Parathyroid adenoma (tissue), 2 donors: ENCODE results near the gene PIK3C3.
A peak's percentile ranks its signal among the peaks of the same experiment; 100 is the strongest.

Experiments
- H2AFZ ChIP-seq: fragments of 300-600 bp; sonication (generic); one replicate; pipeline ENCODE4 v1.7.0; 2017; ENCODE audit warnings: antibody characterized with exemption, mild to moderate bottlenecking
- H3K27ac ChIP-seq: fragments of 300-600 bp; sonication (generic); one replicate; pipeline ENCODE4 v1.7.0; 2017
- H3K27me3 ChIP-seq: fragments of 300-600 bp; sonication (generic); one replicate; pipeline ENCODE4 v1.7.0; 2017; ENCODE audit warnings: low read length; ENCODE audit not compliant: control insufficient read depth, insufficient read depth
- H3K36me3 ChIP-seq: fragments of 300-600 bp; sonication (generic); one replicate; pipeline ENCODE4 v1.7.0; 2017; ENCODE audit warnings: low read length; ENCODE audit not compliant: control insufficient read depth, insufficient read depth
- H3K4me1 ChIP-seq: fragments of 300-600 bp; sonication (generic); one replicate; pipeline ENCODE4 v1.7.0; 2017; ENCODE audit warnings: control low read depth
- H3K4me2 ChIP-seq: fragments of 300-600 bp; sonication (generic); one replicate; pipeline ENCODE4 v1.7.0; 2017; ENCODE audit warnings: low read length
- H3K4me3 ChIP-seq: fragments of 300-600 bp; sonication (generic); one replicate; pipeline ENCODE4 v1.7.0; 2017; ENCODE audit warnings: low read depth, low read length
- H3K79me2 ChIP-seq: fragments of 300-600 bp; sonication (generic); one replicate; pipeline ENCODE4 v1.7.0; 2017; ENCODE audit warnings: control low read depth
- H3K9ac ChIP-seq: fragments of 300-600 bp; sonication (generic); one replicate; pipeline ENCODE4 v1.7.0; 2017; ENCODE audit warnings: mild to moderate bottlenecking
- H3K9me3 ChIP-seq: fragments of 300-600 bp; sonication (generic); one replicate; pipeline ENCODE4 v1.7.0; 2017; ENCODE audit warnings: low read length; ENCODE audit not compliant: control insufficient read depth
- TF ChIP-seq, protein P1 (sequence below): fragments of 300-600 bp; sonication (generic); IDR thresholded peaks from one replicate; pipeline ENCODE4 v1.7.0; 2017; ENCODE audit warnings: antibody characterized with exemption, mild to moderate bottlenecking
- donor health status: primary hyperparathyroidism.

The PIK3C3 gene

DNA sequence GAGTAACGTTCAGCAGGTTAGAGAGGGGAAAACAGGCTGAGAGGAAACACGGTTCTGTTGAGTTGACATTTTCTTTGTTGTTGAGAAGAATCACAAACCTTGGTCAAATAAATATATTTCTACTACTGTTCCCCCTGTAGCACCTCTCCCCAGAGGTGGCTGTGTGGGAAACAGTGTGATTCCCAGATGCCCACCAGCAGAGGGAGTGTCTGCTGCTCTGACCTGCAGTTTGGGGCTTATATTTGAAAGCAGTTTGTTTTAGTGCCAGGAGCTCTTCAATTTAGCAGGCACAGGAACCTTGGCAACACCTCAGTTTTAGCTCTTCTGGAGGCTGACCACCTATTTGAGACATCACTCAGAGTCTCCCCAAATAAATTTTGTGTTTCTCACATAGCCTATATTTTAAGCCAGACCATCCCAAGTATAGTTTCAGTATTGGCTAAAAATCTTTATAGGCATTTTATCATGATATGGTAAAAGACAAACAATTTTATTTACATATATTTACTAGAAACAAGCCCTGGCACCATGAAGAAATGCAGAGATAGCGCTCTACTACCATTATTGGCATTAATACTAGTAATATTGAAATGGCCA lies 75.7 kb downstream of the PIK3C3 start:
- Histone ChIP-seq H3K9me3 (no peaks in the 10 kb centered on the region), H3K79me2 (no peaks in the 10 kb centered on the region), H3K27me3 (no peaks in the 10 kb centered on the region), H3K4me2 (no peak overlapping the region), H3K4me1 (no peaks in the 10 kb centered on the region), H3K27ac (no peak overlapping the region), H3K4me3 (no peak overlapping the region), H3K36me3 (no peaks in the 10 kb centered on the region), H3K9ac (no peak overlapping the region), H2AFZ (no peak overlapping the region)
- TF ChIP-seq, protein P1, sequence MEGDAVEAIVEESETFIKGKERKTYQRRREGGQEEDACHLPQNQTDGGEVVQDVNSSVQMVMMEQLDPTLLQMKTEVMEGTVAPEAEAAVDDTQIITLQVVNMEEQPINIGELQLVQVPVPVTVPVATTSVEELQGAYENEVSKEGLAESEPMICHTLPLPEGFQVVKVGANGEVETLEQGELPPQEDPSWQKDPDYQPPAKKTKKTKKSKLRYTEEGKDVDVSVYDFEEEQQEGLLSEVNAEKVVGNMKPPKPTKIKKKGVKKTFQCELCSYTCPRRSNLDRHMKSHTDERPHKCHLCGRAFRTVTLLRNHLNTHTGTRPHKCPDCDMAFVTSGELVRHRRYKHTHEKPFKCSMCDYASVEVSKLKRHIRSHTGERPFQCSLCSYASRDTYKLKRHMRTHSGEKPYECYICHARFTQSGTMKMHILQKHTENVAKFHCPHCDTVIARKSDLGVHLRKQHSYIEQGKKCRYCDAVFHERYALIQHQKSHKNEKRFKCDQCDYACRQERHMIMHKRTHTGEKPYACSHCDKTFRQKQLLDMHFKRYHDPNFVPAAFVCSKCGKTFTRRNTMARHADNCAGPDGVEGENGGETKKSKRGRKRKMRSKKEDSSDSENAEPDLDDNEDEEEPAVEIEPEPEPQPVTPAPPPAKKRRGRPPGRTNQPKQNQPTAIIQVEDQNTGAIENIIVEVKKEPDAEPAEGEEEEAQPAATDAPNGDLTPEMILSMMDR: peak; percentile 43

DNA sequence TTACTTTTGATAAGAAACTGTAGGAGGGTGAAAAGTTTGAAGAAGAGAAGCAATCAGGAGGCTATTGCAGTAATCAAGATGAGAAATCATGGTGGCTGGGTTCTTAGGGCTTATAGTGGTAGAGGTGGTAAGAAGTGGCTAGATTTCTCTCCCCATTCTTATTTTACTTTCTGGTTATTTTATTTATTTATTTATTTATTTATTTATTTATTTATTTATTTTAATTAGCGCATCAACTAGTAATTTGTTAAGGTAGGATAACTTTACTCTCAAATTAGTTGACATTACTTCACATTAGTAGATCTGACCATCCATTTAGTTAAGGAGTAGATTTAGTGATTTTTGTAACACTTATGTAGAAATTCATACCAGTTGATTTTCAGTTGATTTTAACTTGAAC lies 77.4 kb downstream of the PIK3C3 start:
- no peaks in the 10 kb centered on the region for H3K27me3 ChIP-seq
- no peak overlapping the region for H3K27ac ChIP-seq
- no peak overlapping the region for H3K9ac ChIP-seq
- H3K4me3 ChIP-seq: no peak overlapping the region
- no peaks in the 10 kb centered on the region for H3K79me2 ChIP-seq
- no peaks in the 10 kb centered on the region for H3K9me3 ChIP-seq
- TF ChIP-seq, protein P1: no peak
- H2AFZ ChIP-seq: no peak overlapping the region
- H3K4me2 ChIP-seq: no peak overlapping the region
- H3K4me1 ChIP-seq: no peaks in the 10 kb centered on the region
- H3K36me3 ChIP-seq: no peaks in the 10 kb centered on the region

DNA sequence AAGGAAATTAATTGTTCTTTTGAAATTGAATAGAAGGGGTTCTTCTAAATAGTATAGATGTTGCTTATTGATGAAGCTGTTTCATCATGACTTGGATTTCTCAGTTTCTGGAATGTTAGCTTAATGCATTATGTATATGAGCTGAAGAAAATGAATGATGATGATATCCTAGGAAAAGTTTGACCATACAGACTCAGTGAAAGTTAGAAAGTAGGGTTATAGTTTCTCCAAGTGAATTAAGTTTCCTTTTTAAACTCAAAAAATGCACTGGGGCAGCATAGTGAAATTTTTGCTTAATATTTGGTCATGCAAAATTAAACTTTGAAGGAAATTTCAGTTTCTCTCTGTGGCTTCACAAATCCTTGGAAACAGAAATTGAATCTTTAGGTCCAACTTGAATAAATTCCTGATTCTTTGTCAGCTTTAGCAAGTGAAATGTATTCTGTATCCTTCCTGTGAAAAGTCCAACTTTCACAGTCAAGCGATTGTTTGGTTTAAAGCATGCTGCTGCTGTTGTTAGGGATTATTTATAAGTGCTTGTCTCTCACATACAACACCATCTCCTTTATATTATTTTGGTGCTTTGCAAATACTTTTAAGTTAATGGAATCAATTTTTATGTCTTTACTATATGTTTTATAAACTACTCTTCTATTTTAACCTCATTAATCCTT lies 78.2 kb downstream of the PIK3C3 start:
- Histone ChIP-seq H3K9ac (no peak overlapping the region), H3K79me2 (no peaks in the 10 kb centered on the region), H3K4me1 (no peaks in the 10 kb centered on the region), H3K36me3 (no peaks in the 10 kb centered on the region), H3K4me3 (no peak overlapping the region), H3K4me2 (no peak overlapping the region), H3K9me3 (no peaks in the 10 kb centered on the region), H3K27ac (no peak overlapping the region), H3K27me3 (no peaks in the 10 kb centered on the region), H2AFZ (no peak overlapping the region)
- TF ChIP-seq, protein P1: no peak

DNA sequence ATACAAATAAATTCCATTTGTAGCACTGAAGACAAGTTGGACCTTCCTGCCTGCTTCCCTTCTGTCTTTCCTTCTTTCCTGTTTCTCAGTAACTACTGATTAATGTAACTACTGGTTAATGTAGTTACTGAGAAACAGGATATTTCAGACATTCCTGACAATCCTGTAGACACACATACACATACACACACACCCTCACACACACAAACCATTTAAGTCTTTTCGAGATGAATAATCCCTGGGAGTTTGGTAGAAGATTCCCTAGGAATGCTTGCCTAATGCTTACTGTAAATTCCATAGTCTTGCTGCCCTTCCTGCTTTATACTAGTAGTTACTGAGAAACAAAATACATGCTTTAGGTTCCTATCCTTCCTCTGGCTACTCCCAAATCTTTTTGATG lies 83.9 kb downstream of the PIK3C3 start:
- H3K9ac ChIP-seq: no peak overlapping the region
- H2AFZ ChIP-seq: no peak overlapping the region
- no peaks in the 10 kb centered on the region for H3K36me3 ChIP-seq
- no peak overlapping the region for H3K27ac ChIP-seq
- no peak overlapping the region for H3K4me3 ChIP-seq
- TF ChIP-seq, protein P1: no peak
- H3K4me1 ChIP-seq: no peaks in the 10 kb centered on the region
- no peaks in the 10 kb centered on the region for H3K79me2 ChIP-seq
- H3K9me3 ChIP-seq: no peaks in the 10 kb centered on the region
- no peaks in the 10 kb centered on the region for H3K27me3 ChIP-seq
- no peak overlapping the region for H3K4me2 ChIP-seq

DNA sequence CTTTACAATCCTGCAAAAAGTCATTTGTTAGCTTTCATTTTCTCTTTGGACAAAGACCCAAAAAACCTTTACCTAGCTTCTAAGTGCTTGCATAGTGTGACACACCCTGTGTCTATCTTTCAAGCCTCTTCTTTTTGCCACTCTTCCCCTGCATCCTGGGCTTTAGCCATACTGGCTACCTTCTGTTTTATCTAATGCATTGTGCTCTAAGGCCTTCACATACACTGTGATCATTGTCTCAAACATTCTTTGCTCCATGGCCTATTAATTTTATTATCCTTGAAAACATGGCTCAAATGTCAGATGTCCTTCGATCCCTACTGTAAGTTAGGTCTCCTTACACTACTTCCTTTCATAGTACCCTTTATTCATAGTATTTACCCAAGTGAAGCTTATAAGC lies 84.4 kb downstream of the PIK3C3 start:
- Histone ChIP-seq H3K36me3 (no peaks in the 10 kb centered on the region), H3K4me3 (no peak overlapping the region), H3K4me1 (no peaks in the 10 kb centered on the region), H3K27ac (no peak overlapping the region), H3K27me3 (no peaks in the 10 kb centered on the region), H2AFZ (no peak overlapping the region), H3K79me2 (no peaks in the 10 kb centered on the region), H3K9me3 (no peaks in the 10 kb centered on the region), H3K4me2 (no peak overlapping the region), H3K9ac (no peak overlapping the region)
- TF ChIP-seq, protein P1: no peak
